ENCODE measurements around the gene GRIA4.

Gene GRIA4

DNA sequence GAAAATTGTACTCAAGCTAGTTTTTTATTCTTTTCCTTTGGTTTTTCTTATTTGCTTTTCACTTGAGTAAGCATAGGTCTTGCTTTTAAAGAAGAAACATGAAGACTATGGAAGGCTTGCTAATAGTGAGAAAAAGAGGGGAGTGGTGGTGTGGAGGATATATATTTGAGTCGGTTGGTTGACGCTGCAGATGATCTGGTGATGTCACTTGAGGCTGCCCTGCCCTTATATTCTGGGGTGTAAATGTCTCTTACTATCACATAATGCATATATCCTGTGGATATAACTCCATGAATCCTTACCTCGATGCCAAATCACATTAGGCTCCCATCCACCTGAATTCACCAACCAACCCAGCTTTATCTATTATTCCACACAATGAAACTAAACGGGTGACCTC is 2.9 kb downstream of the GRIA4 start:
- TF ChIP-seq GATA3 (IDR thresholded peaks at IDR 0.05; ENCODE audit: low read depth, low read length): no peak
- TF ChIP-seq GATA2 (IDR thresholded peaks at IDR 0.05; ENCODE audit: low read depth, low read length): no peak

DNA sequence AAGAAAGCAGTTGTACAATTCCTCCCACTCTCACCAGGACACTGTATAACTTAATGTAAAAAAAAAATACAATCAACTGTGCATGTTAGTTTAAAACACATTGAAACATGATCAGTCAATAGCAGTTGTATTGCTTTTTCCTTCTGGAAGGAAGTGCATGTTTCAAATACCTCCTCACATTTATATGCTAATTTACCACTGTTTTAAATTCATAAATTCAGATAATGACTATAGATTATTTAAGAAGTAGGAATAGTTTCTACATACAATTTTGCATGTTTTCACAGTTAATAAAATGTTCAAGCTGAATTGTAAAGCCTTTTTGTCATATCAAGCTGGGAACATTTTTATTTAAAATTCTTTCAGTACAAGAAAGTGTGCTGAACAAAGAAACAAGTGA is 3.3 kb downstream of the GRIA4 start:
- no peak for TF ChIP-seq GATA3 (IDR thresholded peaks at IDR 0.05; ENCODE audit: low read depth, low read length)
- no peak for TF ChIP-seq GATA2 (IDR thresholded peaks at IDR 0.05; ENCODE audit: low read depth, low read length)

DNA sequence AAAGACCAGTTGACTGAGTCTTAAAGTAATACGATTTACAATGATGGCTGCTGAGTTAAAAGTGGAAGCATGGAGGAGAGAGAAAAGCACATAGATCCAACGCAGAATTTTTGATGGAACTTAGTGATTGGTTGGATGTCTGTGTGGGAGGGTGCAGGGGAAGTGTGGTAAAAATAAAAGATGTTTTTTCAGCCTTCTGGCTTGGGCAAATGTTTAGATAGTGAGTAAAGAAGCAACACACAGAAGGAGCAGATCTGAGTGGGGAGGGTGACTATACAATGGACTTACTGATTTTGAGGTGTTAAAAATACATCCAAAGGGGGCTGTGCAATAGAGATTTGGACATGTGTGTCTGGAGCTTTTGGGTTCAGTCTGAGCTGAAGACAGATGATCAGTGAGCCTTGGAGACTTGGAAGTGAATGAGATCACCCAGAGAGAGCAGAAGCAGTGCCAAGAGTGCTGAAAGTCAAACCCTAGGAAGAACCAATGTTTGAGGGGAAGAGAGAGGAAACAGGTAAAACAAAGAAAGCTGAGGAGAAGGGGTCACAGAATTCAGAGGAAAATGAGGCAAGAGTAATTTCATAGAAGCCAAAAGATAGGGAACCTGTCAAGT is 8.6 kb downstream of the GRIA4 start:
- TF ChIP-seq GATA3 (IDR thresholded peaks at IDR 0.05; ENCODE audit: low read depth, low read length): no peak

DNA sequence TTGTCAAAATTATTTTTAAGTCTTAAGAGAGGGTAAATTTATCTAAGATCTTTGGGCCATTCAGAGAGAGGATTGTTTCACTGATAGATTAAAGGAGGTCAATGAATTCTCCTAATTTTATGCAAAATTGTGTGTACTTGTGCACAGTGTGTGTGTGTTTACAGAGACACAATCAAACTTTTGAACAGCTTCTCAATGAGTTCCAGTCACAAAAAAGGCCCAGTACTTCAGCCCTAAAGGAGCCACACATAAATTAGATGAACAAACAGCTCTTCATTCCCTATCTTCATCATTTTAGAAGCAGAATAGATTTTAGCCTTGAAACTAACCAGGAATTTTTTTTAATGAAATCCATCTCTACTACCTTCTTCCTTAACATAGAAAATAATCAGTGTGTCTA is 9.7 kb downstream of the GRIA4 start:
- TF ChIP-seq GATA2 (IDR thresholded peaks at IDR 0.05; ENCODE audit: low read depth, low read length): no peak
- TF ChIP-seq GATA3 (IDR thresholded peaks at IDR 0.05; ENCODE audit: low read depth, low read length): no peak

GRCh38 chr11:105622016-105622415 is 12.1 kb downstream of the GRIA4 start:
- no peak for TF ChIP-seq GATA3 (IDR thresholded peaks at IDR 0.05; ENCODE audit: low read depth, low read length)
- no peak for TF ChIP-seq GATA2 (IDR thresholded peaks at IDR 0.05; ENCODE audit: low read depth, low read length)

DNA sequence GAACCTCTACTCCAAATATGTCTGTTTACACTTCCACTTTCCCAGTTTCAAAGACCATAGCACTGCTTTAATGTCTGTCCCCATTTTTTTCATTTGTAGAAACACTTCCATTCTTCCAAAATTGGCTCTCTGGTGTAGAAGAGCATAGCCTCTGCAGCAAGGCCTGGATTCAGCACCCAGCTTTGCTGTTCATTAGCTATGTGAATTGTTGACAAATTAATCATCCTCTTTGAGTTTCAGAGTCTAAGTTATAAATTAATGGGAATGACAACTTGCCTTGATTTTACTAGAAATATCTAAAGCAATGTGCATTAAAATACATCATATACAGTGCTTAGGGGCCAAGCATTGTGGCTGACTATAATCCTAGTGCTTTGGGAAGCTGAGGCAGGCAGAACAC is 22.4 kb downstream of the GRIA4 start:
- TF ChIP-seq GATA3 (IDR thresholded peaks at IDR 0.05; ENCODE audit: low read depth, low read length) (no peak), GATA2 (IDR thresholded peaks at IDR 0.05; ENCODE audit: low read depth, low read length) (no peak)

DNA sequence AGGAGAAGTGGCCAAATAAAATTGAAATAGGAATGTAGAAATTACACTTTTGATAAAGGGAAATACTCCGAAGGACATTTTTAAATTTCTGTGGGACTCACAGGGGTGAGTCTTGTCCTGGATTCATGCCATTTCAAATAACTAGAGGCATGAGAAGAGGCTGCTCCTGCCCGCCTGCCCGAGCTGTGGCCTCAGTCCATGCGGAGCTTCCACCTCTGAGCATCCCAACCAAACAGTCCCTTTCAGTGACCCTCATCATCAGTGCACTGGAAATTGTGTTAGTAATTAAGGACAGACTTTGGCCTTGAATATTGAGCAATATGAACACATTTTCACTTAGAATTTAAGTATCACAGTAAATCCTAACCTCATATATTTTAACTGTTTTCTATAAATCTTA is 25.6 kb downstream of the GRIA4 start:
- TF ChIP-seq GATA3 (IDR thresholded peaks at IDR 0.05; ENCODE audit: low read depth, low read length) (no peak), GATA2 (IDR thresholded peaks at IDR 0.05; ENCODE audit: low read depth, low read length) (no peak)

GRCh38 chr11:105636496-105636895 is 26.6 kb downstream of the GRIA4 start:
- TF ChIP-seq GATA2 (IDR thresholded peaks at IDR 0.05; ENCODE audit: low read depth, low read length): no peak
- TF ChIP-seq GATA3 (IDR thresholded peaks at IDR 0.05; ENCODE audit: low read depth, low read length): no peak

GRCh38 chr11:105639527-105639926 is 29.7 kb downstream of the GRIA4 start:
- TF ChIP-seq GATA3 (IDR thresholded peaks at IDR 0.05; ENCODE audit: low read depth, low read length) (no peak), GATA2 (IDR thresholded peaks at IDR 0.05; ENCODE audit: low read depth, low read length) (no peak)

DNA sequence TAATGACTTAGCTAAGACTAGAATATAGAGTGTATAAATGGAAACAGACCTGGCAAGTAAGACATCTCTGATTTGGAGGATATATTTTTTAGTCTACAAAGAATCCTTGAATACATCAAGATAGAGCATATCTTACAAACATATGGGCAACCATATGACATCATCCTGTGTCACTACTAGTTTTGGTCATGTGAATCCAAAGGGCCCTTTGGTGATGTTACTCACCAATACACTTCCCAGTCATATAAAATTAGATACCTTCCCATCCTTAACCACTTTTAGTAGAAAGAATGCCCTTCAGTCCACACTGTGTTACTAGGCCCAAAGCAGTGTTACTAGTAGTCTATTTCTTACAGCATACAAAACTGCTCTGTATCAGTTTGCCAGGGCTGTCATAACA is 31.6 kb downstream of the GRIA4 start:
- TF ChIP-seq GATA3 (IDR thresholded peaks at IDR 0.05; ENCODE audit: low read depth, low read length) (no peak), GATA2 (IDR thresholded peaks at IDR 0.05; ENCODE audit: low read depth, low read length) (no peak)

GRCh38 chr11:105642870-105643269 is 33.0 kb downstream of the GRIA4 start:
- TF ChIP-seq GATA2 (IDR thresholded peaks at IDR 0.05; ENCODE audit: low read depth, low read length) (no peak), GATA3 (IDR thresholded peaks at IDR 0.05; ENCODE audit: low read depth, low read length) (no peak)

DNA sequence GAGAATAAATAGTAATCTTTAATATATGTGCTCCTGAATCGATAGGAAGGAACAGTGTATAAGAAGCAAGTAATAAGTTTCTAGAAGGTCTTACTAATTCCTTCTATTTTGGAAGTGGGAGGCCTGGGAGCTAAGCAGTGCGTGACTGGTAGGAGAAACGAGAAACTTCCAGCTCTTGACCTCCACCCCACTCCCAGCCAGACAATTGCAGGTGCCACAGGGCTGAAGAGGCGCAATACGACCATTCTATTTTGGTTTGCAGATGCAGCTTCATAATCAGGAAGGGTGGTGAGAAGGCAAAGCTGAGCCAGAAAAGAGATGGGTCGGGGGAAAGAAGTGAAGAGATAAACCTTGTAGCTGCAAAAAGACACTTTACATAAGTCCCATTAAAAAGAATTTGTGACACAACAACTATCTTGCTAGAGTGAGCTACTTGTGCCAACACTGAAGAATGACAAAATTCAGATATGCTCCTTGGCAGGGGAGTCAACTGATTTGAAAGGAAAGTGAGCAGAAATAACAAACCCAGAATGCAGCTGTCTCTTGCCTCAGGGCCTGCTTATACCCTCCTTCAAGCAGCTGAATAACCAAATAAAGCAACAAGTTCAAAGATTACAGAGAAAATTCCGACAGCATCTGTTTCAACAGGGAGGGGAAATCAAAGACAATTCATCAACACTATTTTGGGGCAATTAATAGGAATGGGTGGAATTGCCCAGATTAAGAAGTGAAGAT is 35.1 kb downstream of the GRIA4 start:
- TF ChIP-seq GATA3 (IDR thresholded peaks at IDR 0.05; ENCODE audit: low read depth, low read length): no peak
- no peak for TF ChIP-seq GATA2 (IDR thresholded peaks at IDR 0.05; ENCODE audit: low read depth, low read length)

DNA sequence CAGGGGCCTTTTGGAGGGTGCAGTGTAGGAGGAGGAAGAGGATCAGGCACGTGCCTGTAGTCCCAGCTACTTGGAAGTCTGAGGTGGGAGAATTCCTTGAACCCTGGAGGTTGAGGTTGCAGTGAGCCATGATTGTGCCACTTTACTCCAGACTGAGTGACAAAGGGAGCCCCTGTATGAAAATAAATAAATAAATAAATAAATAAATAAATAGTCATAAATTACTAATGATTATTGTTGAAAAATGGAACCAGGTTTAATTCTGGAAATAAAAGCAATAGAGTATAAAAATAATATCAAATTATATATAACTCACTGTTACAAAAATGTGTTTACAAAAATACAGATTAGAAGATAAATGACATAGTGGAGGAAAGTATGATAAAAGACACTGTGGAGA is 37.9 kb downstream of the GRIA4 start:
- TF ChIP-seq GATA2 (IDR thresholded peaks at IDR 0.05; ENCODE audit: low read depth, low read length): no peak
- TF ChIP-seq GATA3 (IDR thresholded peaks at IDR 0.05; ENCODE audit: low read depth, low read length): no peak

DNA sequence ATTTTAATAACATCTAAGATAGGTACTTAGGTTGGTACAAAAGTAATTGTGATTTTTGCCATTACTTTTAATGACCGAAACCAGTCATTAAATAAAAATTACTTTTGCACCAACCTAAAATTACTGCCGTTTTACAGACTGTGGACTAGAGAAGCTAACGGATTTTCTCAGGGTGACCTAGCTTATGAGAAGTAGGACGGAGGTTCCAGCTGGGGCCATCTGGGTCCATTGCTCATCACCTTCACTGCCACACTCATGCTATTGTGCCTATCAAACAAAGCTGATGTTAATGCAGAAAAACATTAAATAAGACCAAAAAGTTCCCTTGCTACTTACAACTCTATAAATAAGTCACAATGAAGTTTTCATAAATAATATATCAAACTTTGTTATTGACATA is 38.9 kb downstream of the GRIA4 start:
- TF ChIP-seq GATA2 (IDR thresholded peaks at IDR 0.05; ENCODE audit: low read depth, low read length): no peak

GRCh38 chr11:105665281-105665680 is 55.4 kb downstream of the GRIA4 start:
- TF ChIP-seq GATA2 (IDR thresholded peaks at IDR 0.05; ENCODE audit: low read depth, low read length) (no peak), GATA3 (IDR thresholded peaks at IDR 0.05; ENCODE audit: low read depth, low read length) (no peak)

DNA sequence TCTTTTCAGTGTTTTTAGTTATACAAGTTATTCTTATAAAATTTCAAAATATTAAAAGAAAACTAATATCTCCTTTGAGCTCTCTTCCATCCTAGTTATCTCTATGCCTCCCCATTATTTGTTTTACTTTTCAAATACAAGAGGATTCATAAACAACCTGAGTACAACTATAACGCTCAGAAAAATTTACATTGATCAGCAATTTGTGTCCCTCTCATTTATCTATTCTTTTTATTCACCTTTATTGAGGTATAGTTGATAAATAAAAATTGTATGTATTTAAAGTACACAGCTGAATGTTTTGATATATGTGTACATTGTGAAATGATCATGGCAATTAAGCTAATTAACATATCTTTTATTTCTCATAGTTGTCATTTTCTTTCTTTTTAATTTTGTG is 57.6 kb downstream of the GRIA4 start:
- TF ChIP-seq GATA3 (IDR thresholded peaks at IDR 0.05; ENCODE audit: low read depth, low read length): no peak
- no peak for TF ChIP-seq GATA2 (IDR thresholded peaks at IDR 0.05; ENCODE audit: low read depth, low read length)
